Caco-2 (cell line): ENCODE data around the gene BIK. TPM values are rescaled to one million over a fixed set of nuclear protein-coding genes. Genes with fewer than 3 reads are reported as not detected.

Experiments
- BruUV-seq: library from RNA; stranded (reverse); fragments of 400-500 nt; replicated peaks from 2 replicates; lab custom pipeline; 2021; lab: Mats Ljungman, UMichigan
- CTCF ChIA-PET: fragments of 300-600 bp; sonication (Branson Sonifier 250); formaldehyde crosslinking; loops from one replicate; lab custom pipeline; 2022; ENCODE audit warnings: antibody characterized with exemption; lab: Charles Lee
- POLR2A ChIA-PET: fragments of 300-600 bp; sonication (Branson Sonifier 250); formaldehyde crosslinking; loops from one replicate; lab custom pipeline; 2022; ENCODE audit warnings: antibody characterized with exemption; lab: Charles Lee
- DNase-seq, 2 experiments: peaks; one replicate each; pipeline versions ENCODE4 v3.0.0 to v3.0.0-alpha.2; 2020 to 2022
- H3K27me3 ChIP-seq: replicated peaks from 2 replicates; pipeline ENCODE4 v1.6.0; 2011; ENCODE audit warnings: low read length; ENCODE audit not compliant: control insufficient read depth, insufficient read depth
- H3K36me3 ChIP-seq: 2 replicates; pipeline ENCODE4 v1.5.1; 2011; ENCODE audit warnings: low read length; ENCODE audit not compliant: control insufficient read depth, insufficient read depth
- H3K4me1 ChIP-seq: fragments of 250-450 bp; sonication (Bioruptor Pico); 2 replicates; pipeline ENCODE4 v1.5.1; 2020; ENCODE audit warnings: mild to moderate bottlenecking
- H3K4me3 ChIP-seq: 2 replicates; pipeline ENCODE4 v1.5.1; 2011; ENCODE audit warnings: low read depth, mild to moderate bottlenecking, control low read depth, low read length
- H3K9me3 ChIP-seq: fragments of 250-450 bp; sonication (Bioruptor Pico); 2 replicates; pipeline ENCODE4 v1.5.1; 2020; ENCODE audit warnings: mild to moderate bottlenecking, moderate library complexity
- H3K27ac Mint-ChIP-seq: one replicate; pipeline ENCODE4 v1.8.0; 2022; ENCODE audit warnings: mixed read lengths; ENCODE audit not compliant: unreplicated experiment
- H3K27me3 Mint-ChIP-seq: one replicate; pipeline ENCODE4 v1.8.0; 2022; ENCODE audit warnings: mixed read lengths; ENCODE audit not compliant: insufficient read depth, unreplicated experiment
- H3K36me3 Mint-ChIP-seq: one replicate; pipeline ENCODE4 v1.8.0; 2022; ENCODE audit warnings: mild to moderate bottlenecking, mixed read lengths; ENCODE audit not compliant: insufficient read depth, unreplicated experiment
- H3K4me1 Mint-ChIP-seq: one replicate; pipeline ENCODE4 v1.8.0; 2022; ENCODE audit warnings: low read depth, mixed read lengths; ENCODE audit not compliant: unreplicated experiment
- H3K4me3 Mint-ChIP-seq: one replicate; pipeline ENCODE4 v1.8.0; 2022; ENCODE audit warnings: mild to moderate bottlenecking, moderate library complexity, mixed read lengths; ENCODE audit not compliant: unreplicated experiment
- H3K9me3 Mint-ChIP-seq: one replicate; pipeline ENCODE4 v1.8.0; 2022; ENCODE audit warnings: mixed read lengths; ENCODE audit not compliant: unreplicated experiment
- CTCF ChIP-seq, 2 experiments: fragments of 200-600 bp in 1 of 2; IDR thresholded peaks; 1 replicate in 1 of 2; 2 replicates in 1 of 2; pipeline versions ENCODE4 v1.5.1 to v1.8.0; 2011 to 2022; ENCODE audit warnings: antibody characterized with exemption in 1 of 2, control low read depth in 1 of 2, inconsistent platforms in 1 of 2, low read depth in 1 of 2, low read length in 1 of 2, mild to moderate bottlenecking in 1 of 2, moderate library complexity in 1 of 2; ENCODE audit not compliant: insufficient read depth in 1 of 2, severe bottlenecking in 1 of 2, unreplicated experiment in 1 of 2
- intact Hi-C: fragments of 100-400 bp; cut with micrococcal nuclease; formaldehyde crosslinking; loops from one replicate; pipeline ENCODE4 v1.10.0; 2022; ENCODE audit not compliant: unreplicated experiment
- total RNA-seq: library from RNA; stranded (reverse); gene quantifications from 2 replicates; pipeline ENCODE4 v1.2.3, GENCODE V29; 2022

Gene BIK
- total RNA-seq, 1 experiment from 2014 or later: 13.3 TPM

GRCh38 chr22:43116932-43117331 lies 6.4 kb downstream of the BIK start:
- no peak overlapping the region for H3K4me3 ChIP-seq
- no peak for TF ChIP-seq CTCF (IDR thresholded peaks at IDR 0.05; ENCODE audit: insufficient read depth in 1 of 2, low read depth in 1 of 2, low read length in 1 of 2, severe bottlenecking in 1 of 2, unreplicated experiment in 1 of 2)
- no peaks in the 10 kb centered on the region for H3K27me3 ChIP-seq
- Mint-ChIP-seq H3K9me3 (no peaks in the 10 kb centered on the region), H3K27ac (no peak overlapping the region), H3K27me3 (no peaks in the 10 kb centered on the region), H3K36me3 (peaks cover 11% of the 10 kb centered on the region), H3K4me3 (no peak overlapping the region), H3K4me1 (no peaks in the 10 kb centered on the region)
- H3K4me1 ChIP-seq: no peaks in the 10 kb centered on the region; the same call in 1 of the 2 replicates
- intact Hi-C loops: no loop called here
- CTCF ChIA-PET: no interaction called here
- POLR2A ChIA-PET: interaction anchor here (0.6 to 0.7 kb wide), 3 partner anchors 16 to 1594 kb away, joined by 3 to 6 read pairs (median 3); no protein-coding TSS in a partner anchor
- DNase-seq: no peak
- BruUV-seq: no TSS peak
- H3K9me3 ChIP-seq: no peaks in the 10 kb centered on the region
- no peaks in the 10 kb centered on the region; the same call in 1 of the 2 replicates for H3K36me3 ChIP-seq

- Histone ChIP-seq H3K4me1 (no peaks in the 10 kb centered on the region; the same call in 1 of the 2 replicates), H3K9me3 (no peaks in the 10 kb centered on the region), H3K27me3 (no peaks in the 10 kb centered on the region), H3K36me3 (no peaks in the 10 kb centered on the region; the same call in 1 of the 2 replicates), H3K4me3 (no peak overlapping the region)
- ChIA-PET POLR2A (no interaction called here), CTCF (interaction anchor here (0.6 kb wide), 1 partner anchor 315 kb away, joined by 3 read pairs; no protein-coding TSS in a partner anchor)
- TF ChIP-seq CTCF (IDR thresholded peaks at IDR 0.05; ENCODE audit: insufficient read depth in 1 of 2, low read depth in 1 of 2, low read length in 1 of 2, severe bottlenecking in 1 of 2, unreplicated experiment in 1 of 2): no peak
- Mint-ChIP-seq H3K4me3 (no peak overlapping the region), H3K4me1 (no peaks in the 10 kb centered on the region), H3K9me3 (no peaks in the 10 kb centered on the region), H3K36me3 (peaks cover 11% of the 10 kb centered on the region), H3K27me3 (no peaks in the 10 kb centered on the region), H3K27ac (no peak overlapping the region)
- BruUV-seq: no TSS peak
- DNase-seq: no peak
- intact Hi-C loops: no loop called here
Measured at GRCh38 chr22:43118024-43118849, 7.7 kb downstream of the BIK start.

GRCh38 chr22:43118953-43119458 lies 8.5 kb downstream of the BIK start:
- H3K4me1 ChIP-seq: no peaks in the 10 kb centered on the region; the same call in 1 of the 2 replicates
- no peak for DNase-seq
- Mint-ChIP-seq H3K36me3 (peaks cover 19% of the 10 kb centered on the region), H3K4me3 (no peak overlapping the region), H3K4me1 (no peaks in the 10 kb centered on the region), H3K27me3 (no peaks in the 10 kb centered on the region), H3K27ac (no peak overlapping the region), H3K9me3 (no peaks in the 10 kb centered on the region)
- no peaks in the 10 kb centered on the region for H3K27me3 ChIP-seq
- BruUV-seq: no TSS peak
- POLR2A ChIA-PET: no interaction called here
- no peaks in the 10 kb centered on the region; the same call in 1 of the 2 replicates for H3K36me3 ChIP-seq
- intact Hi-C loops: no loop called here
- no peak for TF ChIP-seq CTCF (IDR thresholded peaks at IDR 0.05; ENCODE audit: insufficient read depth in 1 of 2, low read depth in 1 of 2, low read length in 1 of 2, severe bottlenecking in 1 of 2, unreplicated experiment in 1 of 2)
- no peaks in the 10 kb centered on the region for H3K9me3 ChIP-seq
- CTCF ChIA-PET: no interaction called here
- no peak overlapping the region for H3K4me3 ChIP-seq
